Tibial nerve (tissue), 4 donors: Measurements from ENCODE around the gene GZMB.
A peak's percentile ranks its signal among the peaks of the same experiment; 100 is the strongest.

ENCODE experiments used
- CTCF ChIP-seq, 5 experiments: fragments of 200-600 bp in 3 of 5; fragments of 450-650 bp in 2 of 5; sonication (generic) in 3 of 5; IDR thresholded peaks; one replicate each; pipeline ENCODE4 v1.5.1; 2016 to 2019; ENCODE audit warnings: antibody characterized with exemption in 5 of 5, mild to moderate bottlenecking in 3 of 5, moderate library complexity in 2 of 5
- EP300 ChIP-seq, 2 donors: sonication (generic); formaldehyde crosslinking; IDR thresholded peaks; one replicate each; pipeline ENCODE4 v1.6.1; 2017; ENCODE audit warnings: antibody characterized with exemption in 2 of 2, mild to moderate bottlenecking in 1 of 2
- POLR2A ChIP-seq, 2 donors: fragments of 450-650 bp; IDR thresholded peaks; one replicate each; pipeline ENCODE4 v1.6.1; 2017; ENCODE audit warnings: antibody characterized with exemption in 2 of 2, mild to moderate bottlenecking in 2 of 2, moderate library complexity in 2 of 2

- TF ChIP-seq CTCF (IDR thresholded peaks at IDR 0.05) (peak in 4 of 5 experiments; percentile 18 to 75 (median 34)), POLR2A (IDR thresholded peaks at IDR 0.05) (no peak), EP300 (IDR thresholded peaks at IDR 0.05) (no peak)
Measured at GRCh38 chr14:24605435-24606190, 28.4 kb downstream of the GZMB start.
